GM12878 (cell line): ENCODE results near the gene KCNC4.

Experiments used
- EP300 ChIP-seq, 2 experiments: fragments of 150-350 bp in 1 of 2; IDR thresholded peaks; 2 replicates each; pipeline ENCODE4 v1.6.1; 2011 to 2012; ENCODE audit warnings: low read depth in 2 of 2, low read length in 2 of 2, borderline replicate concordance in 1 of 2, improper control_type of control experiment in 1 of 2, inconsistent platforms in 1 of 2; ENCODE audit not compliant: control insufficient read depth in 1 of 2
- ESRRA ChIP-seq: IDR thresholded peaks from 2 replicates; pipeline ENCODE4 v1.6.1; 2012; ENCODE audit warnings: mild to moderate bottlenecking, low read length, improper control_type of control experiment
- EZH2 ChIP-seq: IDR thresholded peaks from 2 replicates; pipeline ENCODE4 v1.6.1; 2012; ENCODE audit warnings: low read depth, mild to moderate bottlenecking, control low read depth, inconsistent platforms, low read length, borderline replicate concordance; ENCODE audit not compliant: control insufficient read depth
- NBN ChIP-seq: fragments of 450-650 bp; IDR thresholded peaks from 2 replicates; pipeline ENCODE4 v1.6.1; 2016
- NFIC ChIP-seq: IDR thresholded peaks from 2 replicates; pipeline ENCODE4 v1.6.1; 2012; ENCODE audit warnings: low read depth, mild to moderate bottlenecking, inconsistent platforms, low read length, moderate library complexity
- POLR2A ChIP-seq: IDR thresholded peaks from 2 replicates; pipeline ENCODE4 v1.6.1; 2011; ENCODE audit warnings: low read depth, mild to moderate bottlenecking, low read length
- POLR2AphosphoS5 ChIP-seq: IDR thresholded peaks from 2 replicates; pipeline ENCODE4 v1.6.1; 2011; ENCODE audit warnings: mild to moderate bottlenecking, low read length, inconsistent platforms
- TF ChIP-seq, protein P1 (sequence below): IDR thresholded peaks from 2 replicates; pipeline ENCODE4 v1.6.1; 2012; ENCODE audit warnings: low read depth, low read length, improper control_type of control experiment
- TF ChIP-seq, protein P2 (sequence below), 3 experiments: IDR thresholded peaks in 2 of 3; conservative IDR thresholded peaks in 1 of 3; 2 replicates each; pipeline ENCODE4 v1.5.1; 2011; ENCODE audit warnings: low read depth in 3 of 3, low read length in 3 of 3, mild to moderate bottlenecking in 3 of 3, control low read depth in 2 of 3, moderate library complexity in 2 of 3, inconsistent platforms in 1 of 3, mixed read lengths in 1 of 3; ENCODE audit not compliant: control insufficient read depth in 2 of 3, insufficient read depth in 1 of 3; ENCODE audit errors: extremely low read depth in 1 of 3

DNA sequence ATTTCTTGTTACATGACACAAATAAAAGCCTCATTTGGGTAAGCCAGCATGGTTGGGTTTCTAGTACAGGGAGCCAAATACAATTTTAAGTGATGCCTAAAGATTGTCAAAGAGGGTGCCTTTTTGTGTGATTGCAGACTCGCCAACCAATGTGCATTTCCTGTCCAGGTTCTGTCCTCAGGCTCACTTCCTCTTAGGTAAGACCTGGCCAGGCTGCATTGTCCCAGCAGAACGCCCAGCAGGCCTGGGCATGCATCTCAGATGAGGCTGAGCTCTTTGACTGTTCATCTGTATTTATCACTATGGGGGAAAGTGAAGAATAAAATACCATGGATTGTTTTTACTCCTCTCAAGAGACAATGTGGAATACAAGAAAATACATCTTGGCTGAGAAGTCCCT is 49.7 kb downstream of the KCNC4 start:
- TF ChIP-seq NFIC (no peak), POLR2AphosphoS5 (no peak), ESRRA (no peak), EP300 (IDR thresholded peaks at IDR 0.05; ENCODE audit: borderline replicate concordance in 1 of 2, control insufficient read depth in 1 of 2, low read depth in 2 of 2, low read length in 2 of 2) (no peak), POLR2A (no peak), NBN (no peak), EZH2 (no peak)
- TF ChIP-seq, protein P1, sequence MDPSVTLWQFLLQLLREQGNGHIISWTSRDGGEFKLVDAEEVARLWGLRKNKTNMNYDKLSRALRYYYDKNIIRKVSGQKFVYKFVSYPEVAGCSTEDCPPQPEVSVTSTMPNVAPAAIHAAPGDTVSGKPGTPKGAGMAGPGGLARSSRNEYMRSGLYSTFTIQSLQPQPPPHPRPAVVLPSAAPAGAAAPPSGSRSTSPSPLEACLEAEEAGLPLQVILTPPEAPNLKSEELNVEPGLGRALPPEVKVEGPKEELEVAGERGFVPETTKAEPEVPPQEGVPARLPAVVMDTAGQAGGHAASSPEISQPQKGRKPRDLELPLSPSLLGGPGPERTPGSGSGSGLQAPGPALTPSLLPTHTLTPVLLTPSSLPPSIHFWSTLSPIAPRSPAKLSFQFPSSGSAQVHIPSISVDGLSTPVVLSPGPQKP = no peak
- TF ChIP-seq, protein P2, sequence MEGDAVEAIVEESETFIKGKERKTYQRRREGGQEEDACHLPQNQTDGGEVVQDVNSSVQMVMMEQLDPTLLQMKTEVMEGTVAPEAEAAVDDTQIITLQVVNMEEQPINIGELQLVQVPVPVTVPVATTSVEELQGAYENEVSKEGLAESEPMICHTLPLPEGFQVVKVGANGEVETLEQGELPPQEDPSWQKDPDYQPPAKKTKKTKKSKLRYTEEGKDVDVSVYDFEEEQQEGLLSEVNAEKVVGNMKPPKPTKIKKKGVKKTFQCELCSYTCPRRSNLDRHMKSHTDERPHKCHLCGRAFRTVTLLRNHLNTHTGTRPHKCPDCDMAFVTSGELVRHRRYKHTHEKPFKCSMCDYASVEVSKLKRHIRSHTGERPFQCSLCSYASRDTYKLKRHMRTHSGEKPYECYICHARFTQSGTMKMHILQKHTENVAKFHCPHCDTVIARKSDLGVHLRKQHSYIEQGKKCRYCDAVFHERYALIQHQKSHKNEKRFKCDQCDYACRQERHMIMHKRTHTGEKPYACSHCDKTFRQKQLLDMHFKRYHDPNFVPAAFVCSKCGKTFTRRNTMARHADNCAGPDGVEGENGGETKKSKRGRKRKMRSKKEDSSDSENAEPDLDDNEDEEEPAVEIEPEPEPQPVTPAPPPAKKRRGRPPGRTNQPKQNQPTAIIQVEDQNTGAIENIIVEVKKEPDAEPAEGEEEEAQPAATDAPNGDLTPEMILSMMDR (IDR thresholded peaks at IDR 0.05 in 2 of 3, conservative IDR thresholded peaks at IDR 0.05 in 1 of 3; ENCODE audit: control insufficient read depth in 2 of 3, extremely low read depth in 1 of 3, insufficient read depth in 1 of 3, low read depth in 3 of 3, low read length in 3 of 3) = no peak
